VCaP (cell line): ENCODE data around the gene DENND11.

Source experiments
- H3K27ac ChIP-seq: fragments of 450-650 bp; 2 replicates; pipeline ENCODE4 v1.5.1; 2017
- TF ChIP-seq, protein P1 (sequence below): fragments of 450-650 bp; conservative IDR thresholded peaks from 2 replicates; pipeline ENCODE4 v1.5.1; 2017; ENCODE audit warnings: mild to moderate bottlenecking, moderate library complexity

The DENND11 gene

DNA sequence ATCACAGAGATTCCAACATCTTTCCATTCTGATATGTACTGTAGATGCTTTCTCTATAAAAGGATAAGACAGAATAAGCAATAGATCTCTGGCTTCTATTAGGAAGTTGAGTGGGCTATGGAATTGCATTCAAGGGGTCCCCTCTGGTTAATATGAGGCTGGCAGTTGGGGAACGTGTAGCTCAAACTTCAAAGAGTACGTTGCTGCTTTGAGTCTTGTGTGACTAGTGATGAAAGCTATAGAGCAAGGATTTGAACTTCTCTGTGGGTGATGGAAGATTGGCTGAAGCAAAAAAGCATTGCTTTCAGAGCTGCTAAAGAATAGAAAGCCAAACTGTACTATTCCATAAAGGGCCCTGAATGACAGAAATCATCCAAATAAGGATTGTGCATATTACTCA is 12.6 kb upstream of the DENND11 start:
- TF ChIP-seq, protein P1, sequence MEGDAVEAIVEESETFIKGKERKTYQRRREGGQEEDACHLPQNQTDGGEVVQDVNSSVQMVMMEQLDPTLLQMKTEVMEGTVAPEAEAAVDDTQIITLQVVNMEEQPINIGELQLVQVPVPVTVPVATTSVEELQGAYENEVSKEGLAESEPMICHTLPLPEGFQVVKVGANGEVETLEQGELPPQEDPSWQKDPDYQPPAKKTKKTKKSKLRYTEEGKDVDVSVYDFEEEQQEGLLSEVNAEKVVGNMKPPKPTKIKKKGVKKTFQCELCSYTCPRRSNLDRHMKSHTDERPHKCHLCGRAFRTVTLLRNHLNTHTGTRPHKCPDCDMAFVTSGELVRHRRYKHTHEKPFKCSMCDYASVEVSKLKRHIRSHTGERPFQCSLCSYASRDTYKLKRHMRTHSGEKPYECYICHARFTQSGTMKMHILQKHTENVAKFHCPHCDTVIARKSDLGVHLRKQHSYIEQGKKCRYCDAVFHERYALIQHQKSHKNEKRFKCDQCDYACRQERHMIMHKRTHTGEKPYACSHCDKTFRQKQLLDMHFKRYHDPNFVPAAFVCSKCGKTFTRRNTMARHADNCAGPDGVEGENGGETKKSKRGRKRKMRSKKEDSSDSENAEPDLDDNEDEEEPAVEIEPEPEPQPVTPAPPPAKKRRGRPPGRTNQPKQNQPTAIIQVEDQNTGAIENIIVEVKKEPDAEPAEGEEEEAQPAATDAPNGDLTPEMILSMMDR = no peak

GRCh38 chr7:141713890-141714289 is 11.9 kb upstream of the DENND11 start:
- H3K27ac ChIP-seq = no peak overlapping the region
- TF ChIP-seq, protein P1 = no peak

More for the DNA sequence above, 12.6 kb upstream of the DENND11 start:
- no peak overlapping the region for H3K27ac ChIP-seq

- H3K27ac ChIP-seq = no peak overlapping the region
Measured at GRCh38 chr7:141712603-141713255, 10.8 kb upstream of the DENND11 start.

GRCh38 chr7:141710301-141710700 is 8.3 kb upstream of the DENND11 start:
- no peak overlapping the region for H3K27ac ChIP-seq
- TF ChIP-seq, protein P1 = no peak

More at GRCh38 chr7:141712603-141713255, 10.8 kb upstream of the DENND11 start:
- TF ChIP-seq, protein P1 = no peak

- TF ChIP-seq, protein P1 = no peak
- H3K27ac ChIP-seq = no peak overlapping the region
Measured at GRCh38 chr7:141709749-141710148, 7.8 kb upstream of the DENND11 start.

DNA sequence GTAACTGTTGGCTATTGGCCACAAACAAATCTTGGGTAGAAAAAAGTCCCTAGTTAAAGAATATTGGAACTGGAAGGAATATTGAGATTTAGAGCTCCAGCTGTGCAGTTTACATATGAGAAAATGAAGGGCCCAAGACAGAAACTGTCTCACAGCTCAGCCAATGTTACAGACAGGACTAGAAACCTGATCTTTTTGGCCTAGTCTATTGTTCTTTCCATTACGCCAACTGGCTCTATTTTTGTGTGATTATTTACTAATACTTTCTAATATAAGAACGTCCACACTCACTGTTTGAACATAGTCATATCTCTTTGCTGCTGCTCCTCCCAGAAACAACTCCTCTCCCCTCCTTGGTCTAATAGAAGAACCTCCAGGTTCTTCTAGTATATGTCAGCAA is 7.4 kb upstream of the DENND11 start:
- H3K27ac ChIP-seq = no peak overlapping the region
- TF ChIP-seq, protein P1 = no peak

GRCh38 chr7:141708351-141708750 is 6.4 kb upstream of the DENND11 start, which contains the start of gene WEE2:
WEE2 (plus strand) TSS chr7:141708353; CDS start chr7:141708759, 406 bp downstream.
- no peak within 1 kb of the TSS for H3K27ac ChIP-seq
- TF ChIP-seq, protein P1 = no peak
